NCI-H2029 treated with DMSO at 0.1 percent for 48 hours (cell line): ENCODE data around the gene EGF.
"Not testable (repeated sequence)": the region's sequence is repeated elsewhere in the genome, so short reads cannot be mapped to it uniquely, and the experiment has no call there.

Experiments used
- DNase-seq: peaks from one replicate; lab custom pipeline; 2025; lab: John Stamatoyannopoulos, UW

EGF gene

GRCh38 chr4:109914322-109914721 is 1.6 kb downstream of the EGF start:
- DNase-seq, result no peak

- no peak for DNase-seq
These were observed 2.8 kb downstream of the EGF start for GRCh38 chr4:109915385-109916026.

GRCh38 chr4:109916027-109916409 is 3.3 kb downstream of the EGF start:
- no peak for DNase-seq

GRCh38 chr4:109921384-109921808 is 8.7 kb downstream of the EGF start:
- DNase-seq, result no peak

GRCh38 chr4:109925396-109925795 is 12.7 kb downstream of the EGF start:
- DNase-seq, result no peak

- no peak for DNase-seq
These were observed 15.8 kb downstream of the EGF start for GRCh38 chr4:109928327-109929045.

GRCh38 chr4:109930464-109930863 is 17.8 kb downstream of the EGF start:
- DNase-seq, result no peak

- DNase-seq, result no peak
These were observed 18.2 kb downstream of the EGF start for GRCh38 chr4:109930872-109931271.

- DNase-seq, result no peak
These were observed 18.6 kb downstream of the EGF start for GRCh38 chr4:109931318-109931717.

GRCh38 chr4:109937352-109937751 is 24.7 kb downstream of the EGF start:
- DNase-seq, result not testable (repeated sequence)

GRCh38 chr4:109939190-109939589 is 26.5 kb downstream of the EGF start:
- no peak for DNase-seq

- DNase-seq, result no peak
These were observed 29.7 kb downstream of the EGF start for GRCh38 chr4:109942292-109942926.

- DNase-seq, result no peak
These were observed 31.1 kb downstream of the EGF start for GRCh38 chr4:109943745-109944144.

- no peak for DNase-seq
These were observed 31.9 kb downstream of the EGF start for GRCh38 chr4:109944591-109944990.

GRCh38 chr4:109945056-109945455 is 32.4 kb downstream of the EGF start:
- no peak for DNase-seq

- no peak for DNase-seq
These were observed 33.4 kb downstream of the EGF start for GRCh38 chr4:109946120-109946519.

- no peak for DNase-seq
These were observed 34.8 kb downstream of the EGF start for GRCh38 chr4:109947457-109947856.

- no peak for DNase-seq
These were observed 35.2 kb downstream of the EGF start for GRCh38 chr4:109947918-109948317.

GRCh38 chr4:109949099-109949718 is 36.5 kb downstream of the EGF start:
- not testable (repeated sequence) for DNase-seq

GRCh38 chr4:109952612-109953011 is 39.9 kb downstream of the EGF start:
- no peak for DNase-seq

GRCh38 chr4:109953556-109953955 is 40.9 kb downstream of the EGF start:
- no peak for DNase-seq

GRCh38 chr4:109955146-109955545 is 42.5 kb downstream of the EGF start:
- DNase-seq, result no peak

GRCh38 chr4:109957227-109957626 is 44.5 kb downstream of the EGF start:
- DNase-seq, result no peak
